Esophagus muscularis mucosa (tissue), 4 donors: ENCODE results near the gene DROSHA.

Source experiments
- CTCF ChIP-seq, 3 experiments: fragments of 200-600 bp in 2 of 3; fragments of 450-650 bp in 1 of 3; sonication (generic) in 2 of 3; IDR thresholded peaks; one replicate each; pipeline ENCODE4 v1.5.1; 2017 to 2019; ENCODE audit warnings: antibody characterized with exemption in 3 of 3, mild to moderate bottlenecking in 2 of 3, moderate library complexity in 1 of 3
- EP300 ChIP-seq: sonication (generic); formaldehyde crosslinking; IDR thresholded peaks from one replicate; pipeline ENCODE4 v1.6.1; 2017; ENCODE audit warnings: antibody characterized with exemption
- POLR2A ChIP-seq: fragments of 450-650 bp; IDR thresholded peaks from one replicate; pipeline ENCODE4 v1.6.1; 2017; ENCODE audit warnings: antibody characterized with exemption, moderate library complexity, mild to moderate bottlenecking, low read depth

GRCh38 chr5:31495336-31495735, 36.6 kb downstream of the DROSHA start:
- TF ChIP-seq CTCF (IDR thresholded peaks at IDR 0.05) (no peak), EP300 (no peak), POLR2A (no peak)
